MM.1S (cell line): ENCODE measurements around the gene ZAR1L.

ENCODE experiments used
- DNase-seq: peaks from one replicate; pipeline ENCODE4 v3.0.0-alpha.2; 2015
- H2AFZ ChIP-seq: fragments of 300-600 bp; sonication (generic); 2 replicates; pipeline ENCODE4 v1.6.0; 2016; ENCODE audit warnings: antibody characterized with exemption, low read length
- H3F3A ChIP-seq: fragments of 300-600 bp; sonication (generic); 2 replicates; pipeline ENCODE4 v1.6.1; 2016; ENCODE audit warnings: mild to moderate bottlenecking, antibody characterized with exemption, low read length, moderate library complexity, mixed read lengths; ENCODE audit not compliant: insufficient read depth
- H3K27ac ChIP-seq: fragments of 300-600 bp; sonication (generic); 2 replicates; pipeline ENCODE4 v1.5.1; 2016; ENCODE audit warnings: mild to moderate bottlenecking, low read length
- H3K27me3 ChIP-seq: fragments of 300-600 bp; sonication (generic); replicated peaks from 2 replicates; pipeline ENCODE4 v1.6.0; 2016; ENCODE audit warnings: low read length; ENCODE audit not compliant: insufficient read depth
- H3K36me3 ChIP-seq: fragments of 300-600 bp; sonication (generic); replicated peaks from 2 replicates; pipeline ENCODE4 v1.6.1; 2016; ENCODE audit warnings: mild to moderate bottlenecking, low read length, mixed read lengths; ENCODE audit not compliant: insufficient read depth
- H3K4me1 ChIP-seq: fragments of 300-600 bp; sonication (generic); 2 replicates; pipeline ENCODE4 v1.6.1; 2016; ENCODE audit warnings: low read length, mixed read lengths
- H3K4me2 ChIP-seq: fragments of 300-600 bp; sonication (generic); 2 replicates; pipeline ENCODE4 v1.6.0; 2016; ENCODE audit warnings: low read depth, low read length
- H3K4me3 ChIP-seq: fragments of 300-600 bp; sonication (generic); 2 replicates; pipeline ENCODE4 v1.5.1; 2016; ENCODE audit warnings: low read length, mixed read lengths
- H3K79me2 ChIP-seq: fragments of 300-600 bp; sonication (generic); 2 replicates; pipeline ENCODE4 v1.6.1; 2016; ENCODE audit warnings: mixed run types, low read length, mixed read lengths
- H3K9ac ChIP-seq: fragments of 300-600 bp; sonication (generic); 2 replicates; pipeline ENCODE4 v1.6.1; 2016; ENCODE audit warnings: low read length, mixed read lengths
- H3K9me2 ChIP-seq: fragments of 300-600 bp; sonication (generic); replicated peaks from 2 replicates; pipeline ENCODE4 v1.6.1; 2016; ENCODE audit warnings: mild to moderate bottlenecking, low read length, mixed read lengths; ENCODE audit not compliant: insufficient read depth
- H3K9me3 ChIP-seq: fragments of 300-600 bp; sonication (generic); replicated peaks from 2 replicates; pipeline ENCODE4 v1.6.1; 2016; ENCODE audit warnings: mild to moderate bottlenecking, low read length, mixed read lengths; ENCODE audit not compliant: insufficient read depth
- H4K20me1 ChIP-seq: fragments of 300-600 bp; sonication (generic); 2 replicates; pipeline ENCODE4 v1.6.1; 2016; ENCODE audit warnings: mild to moderate bottlenecking, low read length, moderate library complexity, mixed read lengths; ENCODE audit not compliant: insufficient read depth
- EZH2 ChIP-seq: fragments of 300-600 bp; sonication (generic); optimal IDR thresholded peaks from 2 replicates; pipeline ENCODE3; 2017; ENCODE audit warnings: low read depth, mild to moderate bottlenecking, antibody characterized with exemption, low read length, mixed read lengths
- EZH2phosphoT487 ChIP-seq: fragments of 300-600 bp; sonication (generic); IDR thresholded peaks from 2 replicates; pipeline ENCODE4 v1.6.1; 2018; ENCODE audit warnings: antibody characterized with exemption, low read length
- TF ChIP-seq, protein P1 (sequence below): fragments of 300-600 bp; sonication (generic); IDR thresholded peaks from 2 replicates; pipeline ENCODE4 v1.5.1; 2016; ENCODE audit warnings: antibody characterized with exemption, low read length, mixed read lengths

The ZAR1L gene

DNA sequence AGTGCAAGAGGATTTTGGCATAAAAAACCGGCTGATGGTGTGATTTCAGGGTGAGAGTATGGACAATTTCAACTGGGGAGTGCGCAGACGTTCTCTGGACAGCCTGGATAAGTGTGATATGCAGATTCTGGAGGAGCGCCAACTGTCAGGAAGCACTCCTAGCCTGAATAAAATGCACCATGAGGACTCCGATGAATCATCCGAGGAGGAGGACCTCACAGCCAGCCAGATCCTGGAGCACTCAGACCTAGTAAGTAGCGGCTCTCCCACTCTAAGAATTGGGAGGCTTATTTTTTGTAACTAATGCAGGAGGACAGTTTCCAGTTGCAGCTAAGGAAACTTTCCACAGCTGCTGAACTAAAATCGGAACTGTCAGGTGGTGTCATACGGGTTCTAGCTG, 53.6 kb downstream of the ZAR1L start:
- H3K9ac ChIP-seq: no peak overlapping the region
- no peak overlapping the region for H3K27ac ChIP-seq
- H3K4me1 ChIP-seq: no peaks in the 10 kb centered on the region
- no peaks in the 10 kb centered on the region for H3K36me3 ChIP-seq
- no peaks in the 10 kb centered on the region for H4K20me1 ChIP-seq
- no peaks in the 10 kb centered on the region for H3K9me3 ChIP-seq
- no peak overlapping the region for H3K4me3 ChIP-seq
- no peak overlapping the region for H3K4me2 ChIP-seq
- no peak overlapping the region for H2AFZ ChIP-seq
- no peaks in the 10 kb centered on the region for H3K9me2 ChIP-seq
- no peak for DNase-seq
- no peak for TF ChIP-seq EZH2
- TF ChIP-seq, protein P1, sequence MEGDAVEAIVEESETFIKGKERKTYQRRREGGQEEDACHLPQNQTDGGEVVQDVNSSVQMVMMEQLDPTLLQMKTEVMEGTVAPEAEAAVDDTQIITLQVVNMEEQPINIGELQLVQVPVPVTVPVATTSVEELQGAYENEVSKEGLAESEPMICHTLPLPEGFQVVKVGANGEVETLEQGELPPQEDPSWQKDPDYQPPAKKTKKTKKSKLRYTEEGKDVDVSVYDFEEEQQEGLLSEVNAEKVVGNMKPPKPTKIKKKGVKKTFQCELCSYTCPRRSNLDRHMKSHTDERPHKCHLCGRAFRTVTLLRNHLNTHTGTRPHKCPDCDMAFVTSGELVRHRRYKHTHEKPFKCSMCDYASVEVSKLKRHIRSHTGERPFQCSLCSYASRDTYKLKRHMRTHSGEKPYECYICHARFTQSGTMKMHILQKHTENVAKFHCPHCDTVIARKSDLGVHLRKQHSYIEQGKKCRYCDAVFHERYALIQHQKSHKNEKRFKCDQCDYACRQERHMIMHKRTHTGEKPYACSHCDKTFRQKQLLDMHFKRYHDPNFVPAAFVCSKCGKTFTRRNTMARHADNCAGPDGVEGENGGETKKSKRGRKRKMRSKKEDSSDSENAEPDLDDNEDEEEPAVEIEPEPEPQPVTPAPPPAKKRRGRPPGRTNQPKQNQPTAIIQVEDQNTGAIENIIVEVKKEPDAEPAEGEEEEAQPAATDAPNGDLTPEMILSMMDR: no peak
- TF ChIP-seq EZH2phosphoT487: no peak
- H3F3A ChIP-seq: no peaks in the 10 kb centered on the region
- H3K79me2 ChIP-seq: no peaks in the 10 kb centered on the region
- H3K27me3 ChIP-seq: no peaks in the 10 kb centered on the region

DNA sequence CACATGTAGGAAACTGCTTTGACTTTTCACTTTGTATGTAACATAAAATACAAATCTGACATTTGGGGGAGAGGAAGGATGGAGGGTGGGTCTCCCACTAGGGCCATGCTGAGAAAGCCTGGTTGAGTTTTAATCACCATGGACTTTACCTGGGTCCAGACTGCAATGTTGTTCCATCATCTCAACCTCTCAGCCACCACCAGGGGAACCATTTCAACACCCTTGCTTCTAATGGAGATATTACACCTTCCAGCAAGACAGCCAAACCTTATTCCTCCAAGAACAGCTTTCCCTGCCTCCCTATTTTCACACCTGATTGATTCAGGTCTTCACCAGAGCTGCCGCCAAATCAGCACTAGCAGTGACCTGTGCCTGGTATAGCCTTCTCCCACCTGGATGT, 56.0 kb downstream of the ZAR1L start:
- Histone ChIP-seq H3K4me1 (no peaks in the 10 kb centered on the region), H3K4me3 (no peak overlapping the region), H3K27me3 (no peaks in the 10 kb centered on the region), H3F3A (no peaks in the 10 kb centered on the region), H2AFZ (no peak overlapping the region), H3K27ac (no peak overlapping the region), H3K36me3 (no peaks in the 10 kb centered on the region), H3K9ac (no peak overlapping the region), H3K4me2 (no peak overlapping the region), H3K79me2 (no peaks in the 10 kb centered on the region), H4K20me1 (no peaks in the 10 kb centered on the region), H3K9me3 (no peaks in the 10 kb centered on the region), H3K9me2 (no peaks in the 10 kb centered on the region)
- no peak for DNase-seq
- no peak for TF ChIP-seq EZH2
- no peak for TF ChIP-seq EZH2phosphoT487
- TF ChIP-seq, protein P1: no peak

DNA sequence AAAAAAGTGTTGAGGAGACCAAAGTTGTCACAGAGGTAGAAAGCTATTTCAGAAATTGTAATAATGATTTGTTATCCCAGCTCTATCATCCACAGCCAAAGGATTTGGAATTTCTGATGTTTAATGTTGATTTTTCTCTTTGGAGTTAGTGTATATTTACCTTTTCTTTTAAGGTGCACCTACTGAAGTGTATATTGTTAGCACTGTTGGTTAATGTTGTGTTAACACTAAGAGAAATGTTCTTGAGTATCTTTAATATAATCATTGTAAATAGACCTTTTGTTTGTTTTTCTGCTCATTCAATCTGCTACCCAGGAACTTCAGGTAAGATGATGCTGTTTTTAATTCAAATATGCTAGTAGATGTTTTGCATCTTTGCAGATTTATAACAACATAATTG, 57.5 kb downstream of the ZAR1L start:
- Histone ChIP-seq H3K9ac (no peak overlapping the region), H3K27me3 (no peaks in the 10 kb centered on the region), H3K9me3 (no peaks in the 10 kb centered on the region), H3K4me2 (no peak overlapping the region), H3K4me1 (no peaks in the 10 kb centered on the region), H3K27ac (no peak overlapping the region), H3K9me2 (no peaks in the 10 kb centered on the region), H4K20me1 (no peaks in the 10 kb centered on the region), H3K79me2 (no peaks in the 10 kb centered on the region), H2AFZ (no peak overlapping the region), H3K4me3 (no peak overlapping the region), H3K36me3 (no peaks in the 10 kb centered on the region), H3F3A (no peaks in the 10 kb centered on the region)
- TF ChIP-seq, protein P1: no peak
- TF ChIP-seq EZH2: no peak
- TF ChIP-seq EZH2phosphoT487: no peak
- DNase-seq: no peak
